Measurements from ENCODE around the gene ZNF326.
A peak's percentile ranks its signal among the peaks of the same experiment; 100 is the strongest.

The ZNF326 gene

GRCh38 chr1:89994805-89995597 lies at the start of gene ZNF326:
TSS of gene ZNF326 (plus strand) at chr1:89995110. CDS start at chr1:89995258, 148 bp downstream.
- DNase-seq: peak; percentile 92

GRCh38 chr1:89945852-89946476 lies 48.9 kb upstream of the ZNF326 start:
- DNase-seq: no peak

GRCh38 chr1:89946532-89946931 lies 48.4 kb upstream of the ZNF326 start:
- DNase-seq: no peak

- DNase-seq: no peak
Observed at GRCh38 chr1:89948722-89949345, 46.1 kb upstream of the ZNF326 start.

GRCh38 chr1:89949991-89950624 lies 44.8 kb upstream of the ZNF326 start:
- DNase-seq: no peak

- no peak for DNase-seq
Observed at GRCh38 chr1:89950703-89951102, 44.2 kb upstream of the ZNF326 start.

GRCh38 chr1:89951766-89952604 lies 42.9 kb upstream of the ZNF326 start:
- DNase-seq: no peak

- DNase-seq: no peak
Observed at GRCh38 chr1:89952605-89953130, 42.2 kb upstream of the ZNF326 start.

GRCh38 chr1:89953131-89953626 lies 41.7 kb upstream of the ZNF326 start:
- peak; percentile 20 for DNase-seq

- no peak for DNase-seq
Observed at GRCh38 chr1:89953929-89954328, 41.0 kb upstream of the ZNF326 start.

GRCh38 chr1:89954401-89954800 lies 40.5 kb upstream of the ZNF326 start:
- no peak for DNase-seq

GRCh38 chr1:89955311-89956205 lies 39.4 kb upstream of the ZNF326 start:
- no peak for DNase-seq

GRCh38 chr1:89957107-89957506 lies 37.8 kb upstream of the ZNF326 start:
- DNase-seq: peak; percentile 22

GRCh38 chr1:89958851-89959654 lies 35.9 kb upstream of the ZNF326 start:
- no peak for DNase-seq

GRCh38 chr1:89959719-89960118 lies 35.2 kb upstream of the ZNF326 start:
- no peak for DNase-seq

GRCh38 chr1:89962024-89962741 lies 32.7 kb upstream of the ZNF326 start:
- no peak for DNase-seq

GRCh38 chr1:89962742-89963075 lies 32.2 kb upstream of the ZNF326 start:
- DNase-seq: no peak

- DNase-seq: no peak
Observed at GRCh38 chr1:89965193-89965768, 29.6 kb upstream of the ZNF326 start.

GRCh38 chr1:89966656-89967055 lies 28.3 kb upstream of the ZNF326 start:
- DNase-seq: no peak
